ENCODE measurements around the gene PIKFYVE. TPM values are rescaled to one million over a fixed set of nuclear protein-coding genes. Genes with fewer than 3 reads are reported as not detected.

Gene PIKFYVE
- total and polyA plus RNA-seq, 2 of the 8 experiments (the other 6 are each of a cell fraction or from before 2014, with no cell fraction given): 8.8 to 33.5 TPM

DNA sequence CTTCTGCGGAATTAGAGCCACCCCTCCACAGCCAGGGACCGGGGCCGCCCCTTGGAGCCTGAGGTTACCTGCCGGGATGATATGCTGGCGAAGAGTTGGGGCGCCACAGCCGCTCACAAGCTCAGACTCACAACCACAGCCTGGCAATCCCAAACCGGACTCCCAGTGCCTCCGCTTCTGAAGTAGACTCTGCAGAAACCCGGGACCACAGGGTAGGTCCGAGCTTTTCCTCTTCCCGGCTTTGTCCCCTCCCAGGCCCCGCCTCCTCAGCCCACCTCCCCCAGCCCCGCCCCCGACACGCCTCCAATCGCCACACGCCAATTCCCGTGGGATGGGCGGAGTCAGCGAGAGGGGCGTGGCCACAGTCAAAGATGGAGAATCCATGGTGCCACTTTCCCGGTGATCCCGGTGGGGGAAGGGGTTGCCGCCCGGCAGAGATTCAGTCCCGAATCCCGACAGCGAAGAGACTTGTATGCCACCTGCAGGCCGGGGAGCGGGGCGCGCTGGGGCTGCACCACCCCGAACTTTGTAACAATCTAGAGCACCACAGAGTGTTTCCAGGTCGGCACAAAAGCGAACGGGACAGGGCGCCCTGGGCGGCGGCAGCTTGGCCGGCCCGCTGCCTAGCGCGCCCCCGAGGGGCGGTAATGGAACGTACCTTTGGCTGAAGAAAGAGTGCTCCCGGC lies 11.0 kb upstream of the PIKFYVE start, which contains the start of gene IDH1 (continued):
- TF ChIP-seq, protein P1, sequence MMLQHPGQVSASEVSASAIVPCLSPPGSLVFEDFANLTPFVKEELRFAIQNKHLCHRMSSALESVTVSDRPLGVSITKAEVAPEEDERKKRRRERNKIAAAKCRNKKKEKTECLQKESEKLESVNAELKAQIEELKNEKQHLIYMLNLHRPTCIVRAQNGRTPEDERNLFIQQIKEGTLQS (IDR thresholded peaks at IDR 0.05; ENCODE audit: insufficient read depth, low read depth, low read length): no peak
- TF ChIP-seq HDAC2 (IDR thresholded peaks at IDR 0.05; ENCODE audit: borderline replicate concordance in 1 of 2, low read depth in 2 of 2, low read length in 2 of 2): 0 out of 4 replicates have a peak, but pooled peaks of 1 of the 2 experiments have one; percentile 56
- TF ChIP-seq, protein P2, sequence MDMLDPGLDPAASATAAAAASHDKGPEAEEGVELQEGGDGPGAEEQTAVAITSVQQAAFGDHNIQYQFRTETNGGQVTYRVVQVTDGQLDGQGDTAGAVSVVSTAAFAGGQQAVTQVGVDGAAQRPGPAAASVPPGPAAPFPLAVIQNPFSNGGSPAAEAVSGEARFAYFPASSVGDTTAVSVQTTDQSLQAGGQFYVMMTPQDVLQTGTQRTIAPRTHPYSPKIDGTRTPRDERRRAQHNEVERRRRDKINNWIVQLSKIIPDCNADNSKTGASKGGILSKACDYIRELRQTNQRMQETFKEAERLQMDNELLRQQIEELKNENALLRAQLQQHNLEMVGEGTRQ (IDR thresholded peaks at IDR 0.05; ENCODE audit: low read length): no peak
- TF ChIP-seq JUN (IDR thresholded peaks at IDR 0.05; ENCODE audit: low read depth, low read length): no peak
- TF ChIP-seq KDM4A (IDR thresholded peaks at IDR 0.05; ENCODE audit: low read depth, low read length, severe bottlenecking): peak; percentile 43
- no peak for TF ChIP-seq SIRT6 (IDR thresholded peaks at IDR 0.05; ENCODE audit: low read length)
- no peak for TF ChIP-seq HDAC6 (IDR thresholded peaks at IDR 0.05; ENCODE audit: low read depth, low read length)
- TF ChIP-seq SIN3A (conservative IDR thresholded peaks at IDR 0.05 in 1 of 2, IDR thresholded peaks at IDR 0.05 in 1 of 2; ENCODE audit: low read depth in 1 of 2, low read length in 2 of 2): peak in 1 of 2 experiments; percentile 50; a peak in 1 of 4 replicates
- peak; percentile 80; the same call in 1 of the 2 replicates for TF ChIP-seq SP4 (IDR thresholded peaks at IDR 0.05; ENCODE audit: low read length)
- no peak for TF ChIP-seq RXRA (IDR thresholded peaks at IDR 0.05; ENCODE audit: insufficient read depth, low read depth, low read length)
- TF ChIP-seq JUND (IDR thresholded peaks at IDR 0.05; ENCODE audit: low read length): no peak
- 0 out of 2 replicates have a peak, but pooled peaks have one; percentile 34 for TF ChIP-seq SP1 (IDR thresholded peaks at IDR 0.05; ENCODE audit: low read depth, low read length)
- no peak for TF ChIP-seq RFX5 (IDR thresholded peaks at IDR 0.05; ENCODE audit: borderline replicate concordance, low read depth, low read length)
- TF ChIP-seq TCF12 (IDR thresholded peaks at IDR 0.05; ENCODE audit: low read depth, low read length): 0 out of 2 replicates have a peak, but pooled peaks have one; percentile 19
- no peak for TF ChIP-seq GABPA (IDR thresholded peaks at IDR 0.05; ENCODE audit: borderline replicate concordance, insufficient read depth, low read length)
- peak; percentile 38; the same call in 1 of the 2 replicates for TF ChIP-seq GTF2F1 (IDR thresholded peaks at IDR 0.05; ENCODE audit: borderline replicate concordance, low read depth, low read length)
- 0 out of 2 replicates have a peak, but pooled peaks have one; percentile 3 for TF ChIP-seq BACH1 (IDR thresholded peaks at IDR 0.05; ENCODE audit: low read length)
- TF ChIP-seq, protein P3, sequence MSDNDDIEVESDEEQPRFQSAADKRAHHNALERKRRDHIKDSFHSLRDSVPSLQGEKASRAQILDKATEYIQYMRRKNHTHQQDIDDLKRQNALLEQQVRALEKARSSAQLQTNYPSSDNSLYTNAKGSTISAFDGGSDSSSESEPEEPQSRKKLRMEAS (IDR thresholded peaks at IDR 0.05): peak; percentile 49; the same call in 1 of the 2 replicates
- TF ChIP-seq EGR1 (IDR thresholded peaks at IDR 0.05; ENCODE audit: borderline replicate concordance, low read depth, low read length): no peak
- TF ChIP-seq, protein P4, sequence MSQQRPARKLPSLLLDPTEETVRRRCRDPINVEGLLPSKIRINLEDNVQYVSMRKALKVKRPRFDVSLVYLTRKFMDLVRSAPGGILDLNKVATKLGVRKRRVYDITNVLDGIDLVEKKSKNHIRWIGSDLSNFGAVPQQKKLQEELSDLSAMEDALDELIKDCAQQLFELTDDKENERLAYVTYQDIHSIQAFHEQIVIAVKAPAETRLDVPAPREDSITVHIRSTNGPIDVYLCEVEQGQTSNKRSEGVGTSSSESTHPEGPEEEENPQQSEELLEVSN (IDR thresholded peaks at IDR 0.05): 0 out of 2 replicates have a peak, but pooled peaks have one; percentile 12
- no peak for TF ChIP-seq BRCA1 (IDR thresholded peaks at IDR 0.05; ENCODE audit: low read depth, low read length)
